Left lung (tissue), 10 donors: ENCODE results near the gene KCNH2. TPM values are rescaled to one million over a fixed set of nuclear protein-coding genes. Genes with fewer than 3 reads are reported as not detected.

ENCODE experiments used
- ATAC-seq: fragments of 200-7000 bp; cut with Tn5 transposase; one replicate; pipeline ENCODE4 v1.9.1; 2020; ENCODE audit warnings: moderate library complexity
- DNase-seq, 4 donors: peaks; one replicate each; pipeline ENCODE4 v3.0.0-alpha.2; 2013 to 2020
- H3K27ac ChIP-seq, 2 donors: fragments of 200-600 bp; sonication (generic) in 1 of 2; one replicate each; pipeline versions ENCODE4 v1.5.0 to v1.8.0; 2020 to 2021
- H3K27me3 ChIP-seq, 2 donors: fragments of 200-600 bp; sonication (generic) in 1 of 2; one replicate each; pipeline versions ENCODE4 v1.5.0 to v1.8.0; 2020 to 2021
- H3K36me3 ChIP-seq, 2 donors: fragments of 200-600 bp; sonication (generic) in 1 of 2; one replicate each; pipeline versions ENCODE4 v1.5.0 to v1.8.0; 2020 to 2021
- H3K4me1 ChIP-seq, 2 donors: fragments of 200-600 bp; one replicate each; pipeline ENCODE4 v1.8.0; 2021
- H3K4me3 ChIP-seq, 2 donors: fragments of 200-600 bp; sonication (generic) in 1 of 2; one replicate each; pipeline versions ENCODE4 v1.5.0 to v1.8.0; 2020 to 2021; ENCODE audit warnings: mild to moderate bottlenecking in 1 of 2
- H3K9me3 ChIP-seq, 2 donors: fragments of 200-600 bp; sonication (generic) in 1 of 2; one replicate each; pipeline versions ENCODE4 v1.5.0 to v1.8.0; 2020 to 2021
- intact Hi-C, 2 donors: fragments of 100-400 bp; cut with DNase I; formaldehyde crosslinking; loops; one replicate each; pipeline versions ENCODE4 v1.11.2 to v1.14.2; 2022
- polyA plus RNA-seq, 6 donors: library from polyadenylated mRNA; unstranded; fragments of 120-200 nt; gene quantifications; one replicate each; pipeline ENCODE4 v1.2.1, GENCODE V29; 2013; ENCODE audit not compliant: insufficient read length in 6 of 6
- total RNA-seq, 2 donors: library from RNA; stranded (reverse); fragmentation: NEBNext Ultra II Directional; extraction: Animal tissue kit (Norgen Biotek cat#: 25700); gene quantifications; one replicate each; pipeline ENCODE4 v1.2.1, GENCODE V29; 2021
- TF ChIP-seq, protein P1 (sequence below), 2 donors: fragments of 200-600 bp; sonication (generic) in 1 of 2; IDR thresholded peaks; one replicate each; pipeline versions ENCODE4 v1.5.0 to v1.8.0; 2021; ENCODE audit warnings: antibody characterized with exemption in 2 of 2
- donor health status: DM: no; HTN: yes; CAD: no.
- donor health status: DM: no; HTN: no; CAD: no.

KCNH2 gene
- total and polyA plus RNA-seq, 8 donors: 0.82 to 5.3 (median 4.2) TPM

DNA sequence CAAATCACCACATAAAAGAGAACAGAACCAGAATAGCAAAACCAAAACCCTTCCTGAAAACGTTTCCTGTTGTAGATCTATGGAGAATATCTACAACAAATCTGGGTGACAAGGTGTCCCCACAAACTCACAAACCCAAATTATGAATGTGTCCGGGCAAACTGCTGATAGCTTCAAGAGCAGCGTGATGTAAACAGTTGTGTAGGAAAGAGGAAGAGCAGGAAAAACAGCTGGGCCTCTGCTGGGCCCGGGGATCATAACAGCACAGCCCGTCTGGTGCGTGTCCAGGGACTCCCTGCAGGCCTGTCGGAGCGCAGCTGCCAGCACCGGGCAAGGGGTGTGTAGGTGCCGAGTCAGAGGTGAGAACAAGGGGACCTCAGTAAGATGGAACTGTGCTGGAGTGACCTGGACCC lies 53.7 kb downstream of the KCNH2 start:
- Histone ChIP-seq H3K27me3 (peaks cover 0 to 9% of the 10 kb centered on the region in 2 donors), H3K36me3 (no peaks in the 10 kb centered on the region), H3K9me3 (no peaks in the 10 kb centered on the region), H3K27ac (no peak overlapping the region), H3K4me3 (no peak overlapping the region), H3K4me1 (no peaks in the 10 kb centered on the region)
- TF ChIP-seq, protein P1, sequence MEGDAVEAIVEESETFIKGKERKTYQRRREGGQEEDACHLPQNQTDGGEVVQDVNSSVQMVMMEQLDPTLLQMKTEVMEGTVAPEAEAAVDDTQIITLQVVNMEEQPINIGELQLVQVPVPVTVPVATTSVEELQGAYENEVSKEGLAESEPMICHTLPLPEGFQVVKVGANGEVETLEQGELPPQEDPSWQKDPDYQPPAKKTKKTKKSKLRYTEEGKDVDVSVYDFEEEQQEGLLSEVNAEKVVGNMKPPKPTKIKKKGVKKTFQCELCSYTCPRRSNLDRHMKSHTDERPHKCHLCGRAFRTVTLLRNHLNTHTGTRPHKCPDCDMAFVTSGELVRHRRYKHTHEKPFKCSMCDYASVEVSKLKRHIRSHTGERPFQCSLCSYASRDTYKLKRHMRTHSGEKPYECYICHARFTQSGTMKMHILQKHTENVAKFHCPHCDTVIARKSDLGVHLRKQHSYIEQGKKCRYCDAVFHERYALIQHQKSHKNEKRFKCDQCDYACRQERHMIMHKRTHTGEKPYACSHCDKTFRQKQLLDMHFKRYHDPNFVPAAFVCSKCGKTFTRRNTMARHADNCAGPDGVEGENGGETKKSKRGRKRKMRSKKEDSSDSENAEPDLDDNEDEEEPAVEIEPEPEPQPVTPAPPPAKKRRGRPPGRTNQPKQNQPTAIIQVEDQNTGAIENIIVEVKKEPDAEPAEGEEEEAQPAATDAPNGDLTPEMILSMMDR (IDR thresholded peaks at IDR 0.05): no peak
- ATAC-seq: no peak
- no peak for DNase-seq
- intact Hi-C loops: no loop called here

DNA sequence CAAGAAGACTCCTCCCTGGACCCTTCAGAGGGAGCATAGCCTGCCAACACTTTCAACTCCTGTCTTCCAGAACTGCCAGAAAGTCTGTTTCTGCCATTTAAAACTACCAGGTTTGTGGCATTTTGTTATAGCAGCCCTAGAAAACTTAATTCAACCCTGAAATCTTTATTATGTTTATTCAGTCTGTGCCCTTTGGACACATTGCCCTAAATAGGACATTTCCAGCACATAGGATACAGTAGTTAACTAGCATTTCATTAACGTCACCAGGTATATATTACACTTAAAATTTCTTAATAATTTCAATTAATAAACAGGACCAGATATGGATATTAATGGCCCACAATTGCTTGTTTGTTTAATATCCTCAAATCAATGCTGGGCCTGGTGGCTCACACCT lies 54.3 kb downstream of the KCNH2 start:
- H3K36me3 ChIP-seq: no peaks in the 10 kb centered on the region
- no peak overlapping the region for H3K4me3 ChIP-seq
- H3K27ac ChIP-seq: no peak overlapping the region
- TF ChIP-seq, protein P1 (IDR thresholded peaks at IDR 0.05): no peak
- H3K27me3 ChIP-seq: peaks cover 0 to 14% of the 10 kb centered on the region in 2 donors
- DNase-seq (no peak), ATAC-seq (no peak)
- intact Hi-C loops: no loop called here
- no peaks in the 10 kb centered on the region for H3K4me1 ChIP-seq
- H3K9me3 ChIP-seq: no peaks in the 10 kb centered on the region

DNA sequence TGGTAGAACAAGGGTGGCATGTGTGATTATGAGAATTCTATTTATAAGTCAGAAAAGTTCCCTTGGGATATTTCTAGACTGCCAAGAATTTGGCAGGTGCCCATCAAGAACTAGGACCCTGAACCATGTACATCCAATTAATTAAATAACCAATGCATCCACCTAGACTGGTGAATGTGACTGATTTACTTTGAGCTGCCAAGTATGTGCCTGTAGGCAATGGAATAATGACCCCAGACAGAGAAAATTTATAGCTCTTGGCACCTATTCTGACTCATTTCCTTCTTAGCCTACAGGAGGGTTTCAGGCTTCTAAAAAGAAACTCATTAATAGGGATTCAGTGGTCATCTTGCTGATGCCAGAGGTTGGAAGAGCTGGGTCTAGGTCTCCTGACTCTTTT lies 54.9 kb downstream of the KCNH2 start:
- Histone ChIP-seq H3K9me3 (no peaks in the 10 kb centered on the region), H3K4me3 (no peak overlapping the region), H3K36me3 (no peaks in the 10 kb centered on the region), H3K27ac (no peak overlapping the region), H3K27me3 (peaks cover 0 to 20% of the 10 kb centered on the region in 2 donors), H3K4me1 (no peaks in the 10 kb centered on the region)
- intact Hi-C loops: no loop called here
- ATAC-seq: no peak
- DNase-seq: no peak
- TF ChIP-seq, protein P1 (IDR thresholded peaks at IDR 0.05): no peak

DNA sequence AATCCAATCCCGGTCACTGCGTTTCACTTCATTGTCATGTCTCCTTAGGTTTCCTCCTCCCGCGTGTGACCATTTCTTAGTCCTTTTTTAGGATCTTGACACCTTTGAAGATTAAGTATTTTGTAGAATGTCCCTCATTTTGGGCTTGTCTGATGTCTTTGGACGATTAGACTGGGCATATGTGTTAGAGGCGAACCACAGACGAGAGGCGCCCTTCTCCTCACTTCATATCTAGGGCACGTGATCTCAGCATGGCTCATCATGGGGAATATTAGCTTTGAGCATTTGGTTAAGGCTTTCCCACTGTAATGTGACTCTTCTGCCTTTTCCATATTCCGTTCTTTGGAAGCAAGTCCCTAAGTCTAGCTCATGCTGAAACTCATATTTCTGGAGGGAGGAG lies 59.0 kb downstream of the KCNH2 start:
- no peaks in the 10 kb centered on the region for H3K36me3 ChIP-seq
- H3K27ac ChIP-seq: no peak overlapping the region
- intact Hi-C loops: no loop called here
- ATAC-seq: no peak
- H3K9me3 ChIP-seq: no peaks in the 10 kb centered on the region
- no peak for DNase-seq
- no peaks in the 10 kb centered on the region for H3K4me1 ChIP-seq
- peaks cover 0 to 43% of the 10 kb centered on the region in 2 donors for H3K27me3 ChIP-seq
- TF ChIP-seq, protein P1 (IDR thresholded peaks at IDR 0.05): no peak
- no peak overlapping the region for H3K4me3 ChIP-seq

DNA sequence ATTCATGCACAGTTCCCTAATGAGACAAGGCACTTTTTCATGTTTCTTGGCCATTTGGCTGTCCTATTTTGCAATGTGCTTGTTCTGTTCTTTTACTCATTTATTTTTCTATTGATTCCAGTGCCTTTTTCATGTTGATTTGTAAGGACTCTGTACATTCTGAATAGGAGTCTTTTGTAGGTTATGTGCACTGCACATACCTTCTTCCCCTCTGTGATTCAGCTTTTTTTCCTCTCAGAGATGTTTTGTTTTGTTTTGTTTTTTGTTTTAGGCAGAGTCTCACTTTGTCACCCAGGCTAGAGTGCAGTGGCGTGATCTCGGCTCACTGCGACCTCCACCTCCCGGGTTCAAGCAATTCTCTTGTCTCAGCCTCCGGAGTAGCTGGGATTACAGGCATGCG lies 59.7 kb downstream of the KCNH2 start:
- Histone ChIP-seq H3K36me3 (no peaks in the 10 kb centered on the region), H3K4me1 (no peaks in the 10 kb centered on the region), H3K9me3 (no peaks in the 10 kb centered on the region), H3K4me3 (no peak overlapping the region), H3K27me3 (peaks cover 0 to 49% of the 10 kb centered on the region in 2 donors), H3K27ac (no peak overlapping the region)
- TF ChIP-seq, protein P1 (IDR thresholded peaks at IDR 0.05): no peak
- no peak for ATAC-seq
- no peak for DNase-seq
- intact Hi-C loops: no loop called here
